KMS-11 (cell line): ENCODE data around the gene MAST3.

Experiments used
- H2AFZ ChIP-seq: fragments of 200-600 bp; sonication (generic); 2 replicates; pipeline ENCODE4 v1.6.1; 2016; ENCODE audit warnings: antibody characterized with exemption, mixed run types, low read depth
- H3K27ac ChIP-seq: fragments of 200-600 bp; sonication (generic); 2 replicates; pipeline ENCODE4 v1.6.1; 2016; ENCODE audit warnings: mild to moderate bottlenecking, mixed run types
- H3K27me3 ChIP-seq: fragments of 200-600 bp; sonication (generic); 2 replicates; pipeline ENCODE4 v1.6.1; 2017; ENCODE audit warnings: mild to moderate bottlenecking, low read depth, mixed run types, moderate library complexity; ENCODE audit not compliant: insufficient read depth
- H3K36me3 ChIP-seq: fragments of 200-600 bp; sonication (generic); 2 replicates; pipeline ENCODE4 v1.6.1; 2017; ENCODE audit warnings: mild to moderate bottlenecking, mixed run types; ENCODE audit not compliant: insufficient read depth
- H3K4me1 ChIP-seq: fragments of 200-600 bp; sonication (generic); 2 replicates; pipeline ENCODE4 v1.6.1; 2016; ENCODE audit warnings: mild to moderate bottlenecking, low read depth, mixed run types; ENCODE audit not compliant: poor library complexity, severe bottlenecking
- H3K4me2 ChIP-seq: fragments of 200-600 bp; sonication (generic); 2 replicates; pipeline ENCODE4 v1.7.0; 2016; ENCODE audit warnings: mild to moderate bottlenecking, mixed run types
- H3K4me3 ChIP-seq: fragments of 200-600 bp; sonication (generic); IDR thresholded peaks from 2 replicates; pipeline ENCODE4 v1.6.1; 2017; ENCODE audit warnings: low read depth, low read length, mixed read lengths; ENCODE audit not compliant: insufficient read depth
- H3K79me2 ChIP-seq: fragments of 200-600 bp; sonication (generic); 2 replicates; pipeline ENCODE4 v1.6.1; 2016; ENCODE audit warnings: low read depth, mixed run types; ENCODE audit not compliant: insufficient read depth
- H3K9ac ChIP-seq: fragments of 200-600 bp; sonication (generic); 2 replicates; pipeline ENCODE4 v1.6.1; 2016; ENCODE audit warnings: mild to moderate bottlenecking, mixed run types
- H4K20me1 ChIP-seq: fragments of 200-600 bp; sonication (generic); 2 replicates; pipeline ENCODE4 v1.6.1; 2016; ENCODE audit warnings: mild to moderate bottlenecking, mixed run types; ENCODE audit not compliant: insufficient read depth
- CTCF ChIP-seq: fragments of 200-600 bp; sonication (generic); conservative IDR thresholded peaks from 2 replicates; pipeline ENCODE4 v1.6.1; 2017; ENCODE audit warnings: low read depth, mild to moderate bottlenecking, antibody characterized with exemption, low read length, moderate library complexity, mixed read lengths

The MAST3 gene

GRCh38 chr19:18119717-18120105 lies 22.1 kb downstream of the MAST3 start:
- H3K27me3 ChIP-seq, result no peaks in the 10 kb centered on the region
- H2AFZ ChIP-seq, result no peak overlapping the region
- no peaks in the 10 kb centered on the region for H4K20me1 ChIP-seq
- no peak overlapping the region for H3K27ac ChIP-seq
- H3K36me3 ChIP-seq, result no peaks in the 10 kb centered on the region
- no peak for TF ChIP-seq CTCF
- H3K9ac ChIP-seq, result no peak overlapping the region
- peaks cover 28% of the 10 kb centered on the region for H3K4me1 ChIP-seq
- H3K4me2 ChIP-seq, result peak overlapping the region; percentile 89
- no peak overlapping the region for H3K4me3 ChIP-seq
- H3K79me2 ChIP-seq, result no peaks in the 10 kb centered on the region

DNA sequence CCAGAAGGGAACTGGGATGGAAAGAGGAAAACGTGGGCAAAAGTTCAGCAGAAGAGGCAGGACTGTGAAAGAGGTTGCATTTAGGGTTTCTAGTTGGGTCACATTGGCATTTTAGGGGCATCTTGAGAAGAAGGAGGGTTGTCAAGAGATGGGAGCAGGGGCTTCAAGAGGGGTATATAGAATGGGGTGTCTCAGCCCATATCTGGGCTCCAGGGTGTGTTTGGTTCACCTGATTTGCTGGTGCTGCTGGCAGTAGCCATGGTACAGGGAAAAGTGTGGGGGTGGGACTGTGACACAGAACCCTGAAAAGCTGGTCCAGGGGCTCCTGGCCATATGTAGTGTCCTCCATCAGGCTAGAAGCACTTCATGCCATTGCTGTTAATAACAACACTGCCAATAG lies 22.5 kb downstream of the MAST3 start:
- no peaks in the 10 kb centered on the region for H3K36me3 ChIP-seq
- H3K4me2 ChIP-seq, result no peak overlapping the region; the same call in 1 of the 2 replicates
- no peaks in the 10 kb centered on the region for H4K20me1 ChIP-seq
- no peak overlapping the region for H3K27ac ChIP-seq
- no peak overlapping the region for H3K4me3 ChIP-seq
- no peak overlapping the region for H3K9ac ChIP-seq
- no peak for TF ChIP-seq CTCF
- H3K27me3 ChIP-seq, result no peaks in the 10 kb centered on the region
- no peaks in the 10 kb centered on the region for H3K79me2 ChIP-seq
- H2AFZ ChIP-seq, result no peak overlapping the region
- peaks cover 28% of the 10 kb centered on the region for H3K4me1 ChIP-seq

DNA sequence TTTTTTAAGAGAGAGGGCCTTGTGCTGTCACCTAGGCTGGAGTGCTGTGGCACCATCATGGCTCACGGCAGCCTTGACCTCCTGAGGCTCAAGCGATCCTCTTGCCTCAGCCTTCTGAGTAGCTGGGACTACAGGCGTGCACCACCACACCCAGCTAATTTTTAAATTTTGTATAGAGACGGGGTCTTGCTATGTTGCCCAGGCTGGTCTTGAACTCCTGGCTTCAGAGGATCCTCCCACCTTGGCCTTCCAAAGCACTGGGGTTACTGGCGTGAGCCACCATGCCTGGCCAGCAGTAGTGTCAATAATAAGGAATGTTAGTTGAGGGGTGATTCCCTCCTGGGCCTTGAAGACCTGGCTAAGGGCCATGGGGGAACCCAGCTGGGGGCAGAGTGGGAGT lies 23.6 kb downstream of the MAST3 start:
- Histone ChIP-seq H3K27ac (no peak overlapping the region), H3K4me3 (no peak overlapping the region), H3K9ac (no peak overlapping the region), H3K4me1 (peaks cover 28% of the 10 kb centered on the region), H2AFZ (no peak overlapping the region), H4K20me1 (no peaks in the 10 kb centered on the region), H3K79me2 (no peaks in the 10 kb centered on the region), H3K4me2 (no peak overlapping the region), H3K36me3 (no peaks in the 10 kb centered on the region), H3K27me3 (no peaks in the 10 kb centered on the region)
- no peak for TF ChIP-seq CTCF

DNA sequence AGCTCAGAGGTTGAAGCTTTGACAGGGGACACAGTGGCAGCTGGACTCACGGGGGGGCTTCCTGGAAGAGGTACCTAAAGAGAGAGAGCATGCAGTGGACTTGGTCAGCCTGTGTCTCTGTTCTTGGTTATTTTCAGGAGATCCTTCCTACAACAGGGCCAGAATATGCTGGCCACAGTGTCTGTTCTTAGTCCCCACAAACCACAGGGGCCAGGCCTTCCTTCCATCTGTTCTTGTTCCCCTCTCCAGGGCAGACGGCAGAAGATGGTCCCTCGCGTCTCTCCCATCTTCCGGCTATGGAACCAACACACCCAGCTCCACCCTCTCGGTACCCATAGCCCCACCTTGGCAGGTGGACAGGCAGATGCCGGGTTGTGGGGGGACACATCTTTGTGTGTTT lies 24.8 kb downstream of the MAST3 start:
- no peak overlapping the region for H3K9ac ChIP-seq
- H3K27me3 ChIP-seq, result no peaks in the 10 kb centered on the region
- H3K79me2 ChIP-seq, result no peaks in the 10 kb centered on the region
- H3K36me3 ChIP-seq, result no peaks in the 10 kb centered on the region
- TF ChIP-seq CTCF, result no peak
- H4K20me1 ChIP-seq, result no peaks in the 10 kb centered on the region
- no peak overlapping the region for H3K27ac ChIP-seq
- H2AFZ ChIP-seq, result no peak overlapping the region
- no peak overlapping the region for H3K4me2 ChIP-seq
- H3K4me3 ChIP-seq, result no peak overlapping the region
- peaks cover 27% of the 10 kb centered on the region for H3K4me1 ChIP-seq
